Dedifferentiated amniotic fluid mesenchymal stem cell (primary cell): ENCODE measurements around the gene TNC.
A peak's percentile ranks its signal among the peaks of the same experiment; 100 is the strongest.

ENCODE experiments used
- DNase-seq: peaks from one replicate; pipeline ENCODE4 v3.0.0-alpha.2; 2016; ENCODE audit errors: extremely low spot score

The TNC gene

GRCh38 chr9:115103746-115104477 lies 14.0 kb downstream of the TNC start:
- no peak for DNase-seq

- DNase-seq = no peak
Observed at GRCh38 chr9:115099901-115100300, 18.1 kb downstream of the TNC start.

- peak; percentile 52 for DNase-seq
Observed at GRCh38 chr9:115098226-115098965, 19.6 kb downstream of the TNC start.

GRCh38 chr9:115093520-115093919 lies 24.4 kb downstream of the TNC start:
- no peak for DNase-seq

- no peak for DNase-seq
Observed at GRCh38 chr9:115090486-115090885, 27.5 kb downstream of the TNC start.

GRCh38 chr9:115088860-115089259 lies 29.1 kb downstream of the TNC start:
- no peak for DNase-seq

GRCh38 chr9:115086886-115087285 lies 31.1 kb downstream of the TNC start:
- DNase-seq = no peak

GRCh38 chr9:115086461-115086860 lies 31.5 kb downstream of the TNC start:
- no peak for DNase-seq

GRCh38 chr9:115085773-115086377 lies 32.1 kb downstream of the TNC start:
- no peak for DNase-seq

GRCh38 chr9:115084709-115085108 lies 33.2 kb downstream of the TNC start:
- no peak for DNase-seq

GRCh38 chr9:115084157-115084556 lies 33.8 kb downstream of the TNC start:
- DNase-seq = no peak

GRCh38 chr9:115080242-115080641 lies 37.7 kb downstream of the TNC start:
- DNase-seq = no peak

GRCh38 chr9:115079156-115079555 lies 38.8 kb downstream of the TNC start:
- no peak for DNase-seq

- DNase-seq = no peak
Observed at GRCh38 chr9:115073456-115073855, 44.5 kb downstream of the TNC start.

GRCh38 chr9:115071176-115071575 lies 46.8 kb downstream of the TNC start:
- peak; percentile 18 for DNase-seq

- no peak for DNase-seq
Observed at GRCh38 chr9:115069771-115070170, 48.2 kb downstream of the TNC start.

GRCh38 chr9:115069302-115069701 lies 48.7 kb downstream of the TNC start:
- no peak for DNase-seq

GRCh38 chr9:115068031-115068430 lies 49.9 kb downstream of the TNC start:
- DNase-seq = no peak

- DNase-seq = no peak
Observed at GRCh38 chr9:115063058-115063845, 54.7 kb downstream of the TNC start.

- DNase-seq = peak; percentile 68
Observed at GRCh38 chr9:115058684-115059315, 59.2 kb downstream of the TNC start.

- DNase-seq = no peak
Observed at GRCh38 chr9:115058175-115058574, 59.8 kb downstream of the TNC start.

- no peak for DNase-seq
Observed at GRCh38 chr9:115057559-115057958, 60.4 kb downstream of the TNC start.
